PFSK-1 (cell line): ENCODE data around the gene TTC9.

Source experiments
- POLR2AphosphoS5 ChIP-seq: IDR thresholded peaks from 2 replicates; pipeline ENCODE4 v1.6.1; 2012; ENCODE audit warnings: low read depth, mild to moderate bottlenecking, control low read depth, low read length, moderate library complexity
- TAF1 ChIP-seq: IDR thresholded peaks from 2 replicates; pipeline ENCODE4 v1.6.1; 2012; ENCODE audit warnings: low read length, control low read depth, borderline replicate concordance; ENCODE audit not compliant: insufficient read depth
- TF ChIP-seq, protein P1 (sequence below), 2 experiments: IDR thresholded peaks; 2 replicates each; pipeline versions ENCODE4 v1.6.1 to v1.8.0; 2011 to 2012; ENCODE audit warnings: low read depth in 2 of 2, low read length in 2 of 2, control low read depth in 1 of 2, inconsistent platforms in 1 of 2, mild to moderate bottlenecking in 1 of 2, moderate library complexity in 1 of 2; ENCODE audit not compliant: insufficient read depth in 1 of 2

DNA sequence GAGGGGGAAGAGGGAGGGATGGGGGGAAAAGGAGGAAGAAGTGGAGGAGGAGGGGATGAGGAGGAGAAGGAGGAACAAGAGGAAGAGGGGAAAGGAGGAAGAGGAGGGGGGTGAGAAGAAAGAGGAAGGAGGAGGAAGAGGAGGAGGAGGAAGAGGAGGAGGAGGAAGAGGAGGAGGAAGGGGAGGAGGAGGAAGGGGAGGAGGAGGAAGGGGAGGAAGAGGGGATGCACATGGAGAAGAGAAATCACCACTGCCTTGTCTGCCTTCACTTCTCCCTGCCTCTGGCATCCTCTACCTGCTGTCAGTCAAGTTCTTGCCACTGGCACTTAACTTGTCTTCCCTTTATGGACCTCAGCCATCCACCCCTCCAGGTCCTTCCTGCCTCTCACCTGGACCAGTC, 59.9 kb downstream of the TTC9 start:
- no peak for TF ChIP-seq POLR2AphosphoS5
- TF ChIP-seq TAF1 = no peak
- TF ChIP-seq, protein P1, sequence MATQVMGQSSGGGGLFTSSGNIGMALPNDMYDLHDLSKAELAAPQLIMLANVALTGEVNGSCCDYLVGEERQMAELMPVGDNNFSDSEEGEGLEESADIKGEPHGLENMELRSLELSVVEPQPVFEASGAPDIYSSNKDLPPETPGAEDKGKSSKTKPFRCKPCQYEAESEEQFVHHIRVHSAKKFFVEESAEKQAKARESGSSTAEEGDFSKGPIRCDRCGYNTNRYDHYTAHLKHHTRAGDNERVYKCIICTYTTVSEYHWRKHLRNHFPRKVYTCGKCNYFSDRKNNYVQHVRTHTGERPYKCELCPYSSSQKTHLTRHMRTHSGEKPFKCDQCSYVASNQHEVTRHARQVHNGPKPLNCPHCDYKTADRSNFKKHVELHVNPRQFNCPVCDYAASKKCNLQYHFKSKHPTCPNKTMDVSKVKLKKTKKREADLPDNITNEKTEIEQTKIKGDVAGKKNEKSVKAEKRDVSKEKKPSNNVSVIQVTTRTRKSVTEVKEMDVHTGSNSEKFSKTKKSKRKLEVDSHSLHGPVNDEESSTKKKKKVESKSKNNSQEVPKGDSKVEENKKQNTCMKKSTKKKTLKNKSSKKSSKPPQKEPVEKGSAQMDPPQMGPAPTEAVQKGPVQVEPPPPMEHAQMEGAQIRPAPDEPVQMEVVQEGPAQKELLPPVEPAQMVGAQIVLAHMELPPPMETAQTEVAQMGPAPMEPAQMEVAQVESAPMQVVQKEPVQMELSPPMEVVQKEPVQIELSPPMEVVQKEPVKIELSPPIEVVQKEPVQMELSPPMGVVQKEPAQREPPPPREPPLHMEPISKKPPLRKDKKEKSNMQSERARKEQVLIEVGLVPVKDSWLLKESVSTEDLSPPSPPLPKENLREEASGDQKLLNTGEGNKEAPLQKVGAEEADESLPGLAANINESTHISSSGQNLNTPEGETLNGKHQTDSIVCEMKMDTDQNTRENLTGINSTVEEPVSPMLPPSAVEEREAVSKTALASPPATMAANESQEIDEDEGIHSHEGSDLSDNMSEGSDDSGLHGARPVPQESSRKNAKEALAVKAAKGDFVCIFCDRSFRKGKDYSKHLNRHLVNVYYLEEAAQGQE (IDR thresholded peaks at IDR 0.05; ENCODE audit: insufficient read depth in 1 of 2, low read depth in 2 of 2, low read length in 2 of 2) = no peak
